ENCODE measurements around the gene FGF22.

Gene FGF22

GRCh38 chr19:681029-682019, 41.6 kb downstream of the FGF22 start:
- peak in 1 of 4 experiments; percentile 77 for DNase-seq

- DNase-seq = no peak
These were observed 43.1 kb downstream of the FGF22 start for GRCh38 chr19:682678-683320.

GRCh38 chr19:685454-685931, 45.8 kb downstream of the FGF22 start:
- DNase-seq = no peak

GRCh38 chr19:686589-687297, 47.1 kb downstream of the FGF22 start:
- DNase-seq = no peak

GRCh38 chr19:687569-688166, 48.0 kb downstream of the FGF22 start:
- no peak for DNase-seq

GRCh38 chr19:688214-688613, 48.5 kb downstream of the FGF22 start:
- DNase-seq = no peak

- DNase-seq = no peak
These were observed 49.3 kb downstream of the FGF22 start for GRCh38 chr19:688992-689391.

GRCh38 chr19:690203-690602, 50.5 kb downstream of the FGF22 start:
- DNase-seq = no peak
